GM12878 (cell line): ENCODE measurements around the gene ULK1. TPM values are rescaled to one million over a fixed set of nuclear protein-coding genes. Genes with fewer than 3 reads are reported as not detected.
"Not testable (repeated sequence)": the region's sequence is repeated elsewhere in the genome, so short reads cannot be mapped to it uniquely, and the experiment has no call there.

Experiments used
- ATAC-seq: fragments of 200-7000 bp; cut with Tn5 transposase; 3 replicates; pipeline ENCODE4 v1.9.1; 2020; ENCODE audit warnings: mild to moderate bottlenecking, moderate library complexity
- BruUV-seq: library from RNA; stranded (reverse); fragments of 400-500 nt; replicated peaks from 2 replicates; lab custom pipeline; 2021; lab: Mats Ljungman, UMichigan
- CTCF ChIA-PET: fragments of 300-600 bp; sonication (Branson Sonifier 250); formaldehyde crosslinking; extraction: SDS; loops from one replicate; lab custom pipeline; 2021; ENCODE audit warnings: inconsistent platforms; lab: Yijun Ruan, JAX
- POLR2A ChIA-PET: fragments of 350-600 bp; formaldehyde crosslinking; extraction: SDS; loops from one replicate; lab custom pipeline; 2021; ENCODE audit warnings: inconsistent platforms; lab: Charles Lee
- RAD21 ChIA-PET: fragments of 300-600 bp; sonication (Branson Sonifier 250); formaldehyde crosslinking; loops from one replicate; lab custom pipeline; 2023; ENCODE audit warnings: antibody characterized with exemption; ENCODE audit not compliant: unreplicated experiment; lab: Charles Lee
- SMC1A ChIA-PET: fragments of 300-600 bp; sonication (Branson Sonifier 250); formaldehyde crosslinking; loops from one replicate; lab custom pipeline; 2023; ENCODE audit not compliant: unreplicated experiment, uncharacterized antibody; lab: Charles Lee
- DNase-seq: peaks from one replicate; pipeline ENCODE4 v3.0.0-alpha.2; 2011; ENCODE audit warnings: low read depth, low spot score
- FAIRE-seq: peaks from 3 replicates; lab custom pipeline; 2011; peaks lifted over from hg19 to GRCh38; lab: Jason Lieb, UNC
- H2AFZ ChIP-seq: 2 replicates; pipeline ENCODE4 v1.6.0; 2011; ENCODE audit warnings: low read depth, low read length, control low read depth; ENCODE audit not compliant: control insufficient read depth
- H3K27ac ChIP-seq: 2 replicates; pipeline ENCODE4 v1.5.1; 2011; ENCODE audit warnings: control low read depth; ENCODE audit not compliant: control insufficient read depth, insufficient read depth
- H3K27me3 ChIP-seq, 2 experiments: replicated peaks in 1 of 2; 2 replicates each; pipeline versions ENCODE4 v1.6.0 to v1.6.1; 2011; ENCODE audit warnings: low read length in 1 of 2; ENCODE audit not compliant: control insufficient read depth in 2 of 2, insufficient read depth in 2 of 2
- H3K36me3 ChIP-seq, 2 experiments: 2 replicates each; pipeline ENCODE4 v1.5.1; 2011; ENCODE audit warnings: low read length in 1 of 2; ENCODE audit not compliant: control insufficient read depth in 2 of 2, insufficient read depth in 2 of 2
- H3K4me1 ChIP-seq: 2 replicates; pipeline ENCODE4 v1.6.1; 2011; ENCODE audit warnings: mild to moderate bottlenecking, low read length, moderate library complexity, mixed read lengths; ENCODE audit not compliant: control insufficient read depth, insufficient read depth
- H3K4me2 ChIP-seq: 2 replicates; pipeline ENCODE4 v1.6.0; 2011; ENCODE audit warnings: control low read depth; ENCODE audit not compliant: control insufficient read depth, insufficient read depth
- H3K4me3 ChIP-seq: fragments of 200-600 bp; sonication (generic); 2 replicates; pipeline ENCODE4 v1.5.1; 2016
- H3K79me2 ChIP-seq: 2 replicates; pipeline ENCODE4 v1.6.0; 2011; ENCODE audit warnings: low read length; ENCODE audit not compliant: control insufficient read depth, insufficient read depth
- H3K9ac ChIP-seq: 2 replicates; pipeline ENCODE4 v1.8.0; 2011; ENCODE audit warnings: low read length, control low read depth, mixed read lengths; ENCODE audit not compliant: control insufficient read depth, insufficient read depth
- H3K9me3 ChIP-seq: replicated peaks from 3 replicates; pipeline ENCODE4 v1.5.1; 2011; ENCODE audit warnings: mild to moderate bottlenecking, low read length; ENCODE audit not compliant: control insufficient read depth, insufficient read depth
- H4K20me1 ChIP-seq: 2 replicates; pipeline ENCODE4 v1.6.0; 2011; ENCODE audit not compliant: control insufficient read depth, insufficient read depth
- HSF1 ChIP-seq: fragments of 150-350 bp; IDR thresholded peaks from 2 replicates; pipeline ENCODE4 v1.6.1; 2014; ENCODE audit warnings: mild to moderate bottlenecking, low read depth, low read length
- MXI1 ChIP-seq: fragments of 150-350 bp; IDR thresholded peaks from 2 replicates; pipeline ENCODE4 v1.6.1; 2011; ENCODE audit warnings: low read depth, mild to moderate bottlenecking, inconsistent platforms, low read length, improper control_type of control experiment
- RAD21 ChIP-seq: IDR thresholded peaks from 2 replicates; pipeline ENCODE4 v1.6.1; 2011; ENCODE audit warnings: mild to moderate bottlenecking, low read depth, low read length, moderate library complexity; ENCODE audit not compliant: insufficient read depth
- SKIL ChIP-seq: fragments of 450-650 bp; IDR thresholded peaks from 2 replicates; pipeline ENCODE4 v1.6.1; 2017; ENCODE audit warnings: mild to moderate bottlenecking, low read depth, inconsistent platforms; ENCODE audit not compliant: poor library complexity, severe bottlenecking
- WGBS: methylation state at CpG from one replicate; pipeline ENCODE4 v1.1.6; 2016; ENCODE audit warnings: low lambda C conversion rate; ENCODE audit not compliant: insufficient replicate concordance, insufficient coverage; ENCODE audit errors: missing lambda C conversion rate; 5-methylcytosine and 5-hydroxymethylcytosine counted together
- in situ Hi-C: fragments of 300-500 bp; cut with MboI; formaldehyde crosslinking; loops from 9 replicates; pipeline ENCODE4 v1.14.3; 2018; ENCODE audit warnings: mixed read lengths
- intact Hi-C: fragments of 100-400 bp; cut with micrococcal nuclease; formaldehyde crosslinking; loops from one replicate; pipeline ENCODE4 v1.14.2; 2022; ENCODE audit not compliant: unreplicated experiment
- polyA plus RNA-seq, 11 experiments: library from polyadenylated mRNA; depleted of rRNA in 4 of 11; unstranded in 6 of 11; stranded (reverse) in 5 of 11; fragments of >200 nt; fragmentation: Nextera tagmentation in 4 of 11; fragmentation: Illumina TruSeq in 1 of 11; extraction: Ambion mirVana in 4 of 11; extraction: Trizol in 1 of 11; gene quantifications; 1 replicate in 1 of 11; 2 replicates in 10 of 11; pipeline versions ENCODE4 v1.2.1 to v1.2.3, GENCODE V29; 2011 to 2016; ENCODE audit warnings: inconsistent platforms in 2 of 11, missing spikeins in 2 of 11, low read depth in 1 of 11
- total RNA-seq, 4 experiments: library from RNA; depleted of rRNA in 3 of 4; stranded (reverse); fragments of >200 nt in 3 of 4; fragmentation: Illumina TruSeq in 1 of 4; extraction: Trizol in 1 of 4; gene quantifications; 2 replicates each; pipeline versions ENCODE4 v1.2.1 to v1.2.3, GENCODE V29; 2013 to 2021

ULK1 gene
- total and polyA plus RNA-seq, 10 of the 15 experiments (the other 5 are each of a cell fraction or from before 2014, with no cell fraction given) = 0.13 to 14.1 (median 1.5) TPM

- in situ Hi-C loops (no loop called here), intact Hi-C loops (loop anchor here (10.0 kb wide), 1 partner anchor 185 kb away; no protein-coding TSS in a partner anchor)
- no TSS peak for BruUV-seq
- FAIRE-seq = no peak
- H3K36me3 ChIP-seq = peaks cover 0 to 2% of the 10 kb centered on the region in 2 experiments; a peak in 3 of 4 replicates
- H3K27ac ChIP-seq = no peak overlapping the region
- CTCF ChIA-PET = interaction anchor here (0.5 to 1.0 kb wide), 2 partner anchors 71 to 113 kb away, joined by 3 read pairs; no protein-coding TSS in a partner anchor
- DNase-seq = no peak
- SMC1A ChIA-PET = no interaction called here
- no peaks in the 10 kb centered on the region for H3K4me1 ChIP-seq
- POLR2A ChIA-PET = no interaction called here
- H3K79me2 ChIP-seq = peaks cover 37% of the 10 kb centered on the region
- RAD21 ChIA-PET = no interaction called here
- WGBS = 93% methylated on average over 16 of the region's 16 CpGs
- H2AFZ ChIP-seq = no peak overlapping the region
- no peaks in the 10 kb centered on the region for H3K27me3 ChIP-seq
- TF ChIP-seq RAD21 (no peak), HSF1 (no peak), MXI1 (no peak), SKIL (no peak)
- peaks cover 6% of the 10 kb centered on the region; the same call in 1 of the 2 replicates for H4K20me1 ChIP-seq
- H3K9me3 ChIP-seq = no peaks in the 10 kb centered on the region
- no peak overlapping the region for H3K4me3 ChIP-seq
- no peak overlapping the region for H3K9ac ChIP-seq
- H3K4me2 ChIP-seq = no peak overlapping the region
- no peak for ATAC-seq
Observed at GRCh38 chr12:131959641-131960589, 65.5 kb downstream of the ULK1 start.

GRCh38 chr12:131960590-131961325 is 66.3 kb downstream of the ULK1 start:
- H3K4me1 ChIP-seq, H3K27me3 ChIP-seq, H3K9me3 ChIP-seq, H3K9ac ChIP-seq, FAIRE-seq, in situ Hi-C loops, H3K27ac ChIP-seq, intact Hi-C loops, H4K20me1 ChIP-seq, ATAC-seq, H3K36me3 ChIP-seq, RAD21 ChIA-PET, H2AFZ ChIP-seq, H3K4me3 ChIP-seq, H3K4me2 ChIP-seq, SMC1A ChIA-PET, POLR2A ChIA-PET, DNase-seq, BruUV-seq: not testable (repeated sequence)
- peaks cover 42% of the 10 kb centered on the region for H3K79me2 ChIP-seq
- 87% methylated on average over 10 of the region's 30 CpGs for WGBS
- CTCF ChIA-PET = interaction anchor here (0.5 kb wide), 1 partner anchor 112 kb away, joined by 3 read pairs; no protein-coding TSS in a partner anchor
